ENCODE results near the gene TIGD4. TPM values are rescaled to one million over a fixed set of nuclear protein-coding genes. Genes with fewer than 3 reads are reported as not detected.

Gene TIGD4
- polyA plus RNA-seq, 3 donors, result 1.8 to 2.1 (median 2.0) TPM

DNA sequence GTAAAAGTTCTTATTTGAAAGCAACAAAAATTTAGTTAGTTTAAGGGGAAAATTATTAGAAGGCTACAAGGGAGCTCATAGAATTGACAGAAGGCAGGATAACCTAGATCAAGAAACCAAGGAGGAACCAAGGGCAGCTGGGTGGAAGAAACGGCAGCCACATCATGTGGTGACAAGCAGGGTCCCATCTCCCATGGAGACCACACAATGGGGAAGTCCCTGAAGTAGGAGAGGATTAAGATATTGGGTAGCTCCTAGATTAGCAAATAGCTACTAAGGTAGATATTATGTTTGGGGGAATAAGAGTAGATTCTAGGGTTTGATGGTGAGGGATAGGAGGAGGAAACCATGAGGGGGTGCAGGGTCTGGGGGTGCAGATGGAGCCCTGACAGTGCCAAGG is 51.7 kb downstream of the TIGD4 start:
- no peak for DNase-seq (ENCODE audit: low read depth in 3 of 3, low spot score in 2 of 3)

DNA sequence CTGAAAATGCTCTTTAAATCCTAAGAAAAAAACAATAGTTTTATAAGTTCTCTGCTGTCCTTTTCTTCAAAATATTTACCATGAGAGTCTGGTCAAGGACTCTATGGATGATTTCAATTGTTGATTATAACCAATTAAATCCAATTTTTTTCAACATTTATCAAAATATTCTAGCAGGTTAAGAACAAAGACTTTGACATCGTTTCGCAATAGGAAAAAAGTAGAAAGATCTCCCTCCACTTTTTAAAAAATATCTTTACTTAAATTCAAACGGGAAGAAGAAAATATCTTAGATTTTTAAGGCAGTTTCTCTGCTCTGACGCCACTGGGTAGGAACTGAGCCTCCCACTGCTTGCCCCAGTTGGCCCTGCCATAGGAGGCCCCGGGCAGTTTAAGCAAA is 55.0 kb downstream of the TIGD4 start:
- no peak for DNase-seq (ENCODE audit: low read depth in 3 of 3, low spot score in 2 of 3)

DNA sequence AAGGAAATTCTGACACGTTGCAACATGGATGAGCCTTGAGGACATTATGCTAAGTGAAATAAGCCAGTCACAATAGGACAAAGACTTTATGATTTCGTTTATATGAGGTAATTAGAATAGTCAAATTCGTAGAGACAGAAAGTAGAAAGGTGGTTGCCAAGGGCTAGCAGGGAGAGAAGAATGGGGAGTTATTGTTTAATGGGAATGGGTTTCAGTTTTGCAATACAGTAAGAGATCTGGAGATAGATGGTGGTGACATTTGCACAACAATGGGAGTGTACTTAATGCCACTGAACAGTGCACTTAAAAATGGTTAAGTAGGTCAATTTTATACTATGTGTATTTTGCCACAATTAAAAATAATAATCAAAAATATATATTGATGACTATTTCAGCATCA is 56.3 kb downstream of the TIGD4 start:
- no peak for DNase-seq (ENCODE audit: low read depth in 3 of 3, low spot score in 2 of 3)

DNA sequence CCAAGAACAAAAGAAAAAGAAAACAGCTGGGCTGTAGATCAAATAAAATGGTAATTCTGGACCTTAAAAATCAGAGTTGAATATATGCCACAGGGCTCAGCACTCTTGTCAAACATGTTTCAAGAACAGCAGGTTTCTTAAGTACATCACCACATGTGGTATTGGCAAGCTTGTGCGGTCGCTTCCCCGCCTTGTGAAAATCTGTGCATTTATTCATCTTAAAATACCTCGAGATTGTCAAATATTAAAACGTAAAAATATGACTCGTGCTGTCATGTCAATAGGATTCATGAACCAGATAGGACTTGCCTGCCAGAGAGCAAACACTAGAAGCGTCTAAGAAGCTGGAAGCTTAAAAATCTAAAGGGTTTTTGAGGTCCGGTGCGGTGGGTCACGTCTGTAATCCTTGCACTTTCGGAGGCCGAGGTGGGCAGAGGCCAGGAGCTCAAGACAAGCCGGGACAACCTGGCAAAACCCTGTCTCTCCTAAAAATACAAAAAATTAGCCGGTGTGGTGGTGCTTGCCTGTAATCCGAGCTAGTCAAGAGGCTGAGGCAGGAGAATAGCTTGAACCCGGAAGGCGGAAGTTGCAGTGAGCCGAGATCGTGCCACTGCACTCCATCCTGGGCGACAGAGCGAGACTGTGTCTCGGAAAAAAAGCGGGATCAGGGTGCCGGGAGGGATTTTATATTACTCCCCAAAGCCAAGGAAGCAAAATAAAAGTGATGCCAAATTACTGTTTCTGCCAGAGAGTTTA is 59.6 kb downstream of the TIGD4 start:
- no peak for DNase-seq (ENCODE audit: low read depth in 3 of 3, low spot score in 2 of 3)

Other genes starting within 250 kb of the TIGD4 start
- gene FBXW7, start 243.6 kb downstream of the TIGD4 start, polyA plus RNA-seq (ENCODE audit: insufficient read length in 3 of 3), result 10 to 100 TPM; 34.5 to 39.2 (median 35.7) TPM
- gene TMEM154, start 99.7 kb downstream of the TIGD4 start, polyA plus RNA-seq (ENCODE audit: insufficient read length in 3 of 3), result 1 to 10 TPM in 1 of 3 donors, under 1 TPM in 2; 0.64 to 1.4 (median 0.72) TPM
- gene ARFIP1, start 224 bp upstream of the TIGD4 start, polyA plus RNA-seq (ENCODE audit: insufficient read length in 3 of 3), result 10 to 100 TPM; 41.7 to 45.1 (median 43.3) TPM
- gene FHDC1, start 156.6 kb upstream of the TIGD4 start, polyA plus RNA-seq (ENCODE audit: insufficient read length in 3 of 3), result 1 to 10 TPM; 3.6 to 4.0 (median 4.0) TPM

Measured in right renal cortex interstitium (tissue), 3 donors.